GM21381 (cell line): ENCODE measurements around the gene JAML.

Source experiments
- ATAC-seq: cut with Tn5 transposase; IDR thresholded peaks from one replicate; pipeline ENCODE4 v1.9.1; 2021; ENCODE audit warnings: mild to moderate bottlenecking, moderate library complexity; ENCODE audit not compliant: unreplicated experiment

The JAML gene

DNA sequence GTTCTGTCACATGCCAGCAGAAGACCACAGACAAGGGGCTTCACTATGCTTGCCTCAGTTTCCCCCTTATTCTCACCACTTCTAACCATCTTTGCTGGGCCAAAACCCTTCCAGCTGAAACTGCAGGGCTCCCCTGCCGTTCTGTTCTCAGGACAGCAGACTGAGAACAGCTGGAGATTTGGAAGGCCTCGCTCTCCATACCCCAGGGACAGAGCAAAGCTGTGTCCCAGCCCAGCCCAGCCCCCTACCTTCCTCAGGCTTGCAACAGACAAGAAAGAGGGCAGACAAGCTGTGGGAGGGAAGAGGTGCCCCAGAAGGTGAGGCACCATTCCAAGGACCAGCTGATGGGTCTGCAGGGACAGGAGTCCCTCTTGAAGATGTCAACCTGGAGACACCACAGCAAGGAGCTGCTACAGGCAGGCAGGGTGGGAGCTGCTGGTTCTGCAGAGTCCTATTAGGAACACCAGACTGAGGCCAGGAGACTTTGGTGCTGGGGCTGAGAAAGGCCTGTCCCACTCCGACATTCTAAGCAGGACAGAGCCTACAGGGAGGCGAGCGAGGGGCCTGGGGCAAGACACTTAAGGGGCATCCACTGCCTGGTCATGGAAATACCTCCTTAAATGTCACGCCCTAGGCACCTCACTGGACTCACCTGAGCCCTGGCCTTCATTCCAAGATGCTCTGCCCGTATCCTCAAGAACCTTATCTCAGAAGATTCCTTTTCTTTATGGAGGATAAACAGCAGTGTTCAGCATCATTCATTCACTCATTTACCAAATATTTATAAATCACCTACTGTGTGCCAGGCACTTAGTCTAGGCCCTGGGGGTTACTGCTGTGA lies 55.3 kb downstream of the JAML start:
- ATAC-seq, result no peak

DNA sequence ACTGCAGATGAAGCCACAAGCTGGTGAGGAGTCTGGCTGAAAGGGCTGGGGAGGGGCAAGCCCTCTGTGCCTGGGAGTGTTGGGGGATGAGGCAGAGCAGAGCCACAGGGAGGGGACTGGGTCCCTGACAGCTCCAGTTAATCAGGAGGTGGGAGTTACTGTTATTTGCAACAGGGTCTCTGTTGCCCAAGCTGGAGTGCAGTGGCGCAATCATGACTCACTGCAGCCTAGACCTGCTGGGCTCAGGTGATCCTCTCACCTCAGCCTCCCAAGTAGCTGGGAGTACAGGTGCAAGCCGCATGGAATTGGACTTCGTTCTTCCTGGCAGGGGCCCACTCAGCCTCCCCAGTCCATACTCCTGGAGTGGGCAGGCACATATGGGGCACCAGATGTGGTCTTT lies 56.1 kb downstream of the JAML start:
- no peak for ATAC-seq

DNA sequence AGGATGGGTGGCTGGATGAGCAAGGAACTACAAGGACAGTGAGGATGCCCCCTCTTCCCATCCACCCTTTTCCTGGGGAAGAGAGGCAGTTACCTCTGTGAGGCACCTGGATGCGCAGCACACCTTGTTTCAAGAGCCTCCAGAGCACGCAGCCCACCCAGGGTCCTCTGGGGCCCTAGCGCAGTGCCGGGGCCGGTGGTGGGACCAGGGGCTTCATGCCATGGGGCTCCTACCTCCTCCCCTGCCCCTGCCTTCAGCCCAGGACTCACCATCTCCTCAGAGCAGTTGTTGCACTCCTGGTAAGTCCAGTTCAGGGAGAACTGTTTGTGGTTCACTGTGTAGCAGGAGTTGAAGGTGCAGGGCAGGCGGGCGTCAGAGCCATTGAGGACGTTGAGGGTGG lies 56.5 kb downstream of the JAML start:
- no peak for ATAC-seq

DNA sequence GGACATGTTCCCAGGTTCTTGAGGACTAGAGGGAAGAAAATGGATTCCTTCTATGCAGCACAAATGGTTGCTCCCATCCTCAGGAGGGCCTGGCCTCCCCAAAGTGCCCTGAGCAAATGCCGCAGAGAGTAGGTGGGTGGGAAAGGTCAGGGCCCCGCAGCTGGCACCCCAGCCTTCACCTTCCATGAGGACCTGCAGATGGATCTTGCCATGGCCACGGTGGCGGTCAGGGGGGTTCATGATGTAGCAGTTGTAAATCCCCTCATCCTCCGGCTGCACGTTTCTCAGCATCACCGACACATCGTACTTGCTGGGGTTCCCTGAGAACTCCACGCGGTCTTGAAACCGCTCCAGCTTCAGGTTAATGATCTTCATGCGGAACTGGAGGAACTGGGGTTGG lies 56.9 kb downstream of the JAML start:
- no peak for ATAC-seq

DNA sequence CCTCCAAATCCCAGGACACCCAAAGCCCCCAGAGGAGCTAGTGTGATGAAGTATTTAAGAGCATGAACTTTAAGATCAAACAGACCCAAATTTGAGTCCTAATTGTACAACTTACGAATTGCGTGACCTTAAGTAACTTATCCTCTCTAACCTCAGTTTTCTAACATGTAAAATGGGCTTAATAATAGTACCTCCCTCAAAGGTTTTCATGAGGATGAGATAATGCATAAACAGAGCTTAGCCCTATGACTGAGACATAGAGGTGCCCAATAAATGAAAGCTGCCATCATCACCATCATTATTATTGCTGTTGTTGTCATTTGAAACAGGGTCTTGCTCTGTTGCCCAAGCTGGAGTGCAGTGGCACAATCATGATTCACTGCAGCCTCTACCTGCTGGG lies 57.6 kb downstream of the JAML start:
- ATAC-seq, result no peak

DNA sequence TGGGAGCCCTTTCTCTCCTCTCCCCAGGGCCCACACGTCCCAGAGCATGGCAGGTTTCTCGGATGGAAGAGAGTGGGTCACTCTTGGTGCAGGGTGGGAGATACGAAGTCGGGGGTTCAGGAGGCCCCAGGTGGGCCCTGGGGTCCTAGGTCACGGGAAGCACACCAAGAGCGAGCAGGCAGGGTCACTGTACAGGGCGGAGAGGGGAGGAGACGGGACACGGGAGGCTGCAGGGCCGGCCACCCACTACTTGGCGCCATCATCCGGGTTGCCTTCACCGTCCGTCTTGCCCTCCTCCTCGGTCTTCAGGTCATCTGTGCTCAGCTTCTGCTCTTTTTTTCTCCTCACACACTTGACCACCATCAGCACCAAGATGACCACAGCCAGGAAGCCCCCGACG lies 58.2 kb downstream of the JAML start:
- no peak for ATAC-seq

DNA sequence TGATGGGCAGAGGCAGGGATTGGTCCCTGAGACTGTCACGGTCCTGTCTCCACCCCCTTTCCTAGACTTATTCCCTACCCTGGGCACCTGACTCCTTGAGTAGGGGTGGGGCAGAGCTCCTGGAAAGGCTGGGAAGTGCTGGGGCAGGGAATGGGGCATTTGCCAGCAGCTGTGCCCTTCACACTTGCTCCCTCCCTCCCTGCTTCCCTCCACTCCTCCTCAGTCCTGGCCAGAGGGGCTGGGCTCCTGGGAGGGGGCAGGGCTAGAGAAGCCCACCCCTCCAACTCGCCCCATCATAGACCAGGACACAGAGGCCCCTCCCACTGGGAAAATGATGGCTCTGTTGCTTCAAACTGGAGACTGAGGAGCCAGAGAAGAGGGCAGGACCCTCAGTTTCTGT lies 59.9 kb downstream of the JAML start:
- ATAC-seq, result no peak

DNA sequence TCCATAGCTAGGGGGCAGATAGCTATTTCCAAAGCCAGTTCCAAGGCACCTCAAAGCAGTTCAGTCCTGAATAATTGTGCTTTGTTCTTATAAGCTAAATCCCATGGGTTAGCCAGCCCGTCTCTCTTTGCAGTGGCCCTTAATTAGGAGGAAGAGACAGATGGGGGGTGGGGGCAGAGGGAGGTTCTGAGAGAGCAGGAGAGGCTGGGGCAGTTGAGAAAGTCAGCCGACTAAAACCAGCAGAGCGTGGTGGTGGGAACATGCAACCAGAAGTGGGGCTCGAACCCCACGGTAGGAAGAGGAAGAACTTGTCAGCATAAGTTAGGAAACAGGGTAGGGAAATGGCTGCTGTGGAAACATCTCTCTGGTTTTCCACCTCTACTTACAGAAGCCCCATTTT lies 61.3 kb downstream of the JAML start:
- ATAC-seq, result no peak

DNA sequence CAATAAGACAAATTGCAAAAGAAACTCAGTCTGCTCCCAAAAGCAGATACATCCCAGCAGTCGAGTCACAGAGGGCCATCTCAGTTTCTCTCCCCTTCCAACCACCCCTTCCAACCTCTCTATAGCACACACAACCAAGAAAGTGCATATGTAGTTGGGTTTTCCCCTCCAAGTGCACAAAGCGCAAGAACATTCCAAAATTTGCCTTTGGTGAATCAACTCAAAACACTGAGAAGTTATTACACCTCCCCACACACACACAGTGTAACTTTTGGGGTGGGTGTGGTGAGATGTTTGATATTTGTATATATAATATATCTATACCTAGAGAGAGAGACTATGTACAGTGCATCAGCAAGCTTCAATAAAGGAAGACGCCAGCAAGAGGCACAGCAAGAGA lies 62.0 kb downstream of the JAML start:
- no peak for ATAC-seq

DNA sequence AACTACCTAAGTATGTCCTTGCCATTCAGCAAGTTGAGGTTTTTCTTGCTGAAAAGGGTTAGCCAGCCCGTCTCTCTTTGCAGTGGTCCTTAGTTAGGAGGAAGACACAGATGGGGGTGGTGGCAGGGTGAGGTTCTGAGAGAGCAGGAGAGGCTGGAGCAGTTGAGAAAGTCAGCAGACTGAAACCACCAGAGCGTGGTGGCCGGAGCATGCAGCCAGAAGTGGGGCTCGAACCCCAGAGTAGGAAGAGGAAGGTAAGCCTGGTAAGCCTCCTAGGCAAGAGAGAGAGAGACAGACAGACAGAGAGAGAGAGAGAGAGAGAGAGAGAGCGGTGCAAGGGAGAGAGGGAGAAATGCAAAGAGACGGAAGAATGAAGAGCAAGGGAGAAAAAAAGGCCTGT lies 63.0 kb downstream of the JAML start:
- no peak for ATAC-seq

DNA sequence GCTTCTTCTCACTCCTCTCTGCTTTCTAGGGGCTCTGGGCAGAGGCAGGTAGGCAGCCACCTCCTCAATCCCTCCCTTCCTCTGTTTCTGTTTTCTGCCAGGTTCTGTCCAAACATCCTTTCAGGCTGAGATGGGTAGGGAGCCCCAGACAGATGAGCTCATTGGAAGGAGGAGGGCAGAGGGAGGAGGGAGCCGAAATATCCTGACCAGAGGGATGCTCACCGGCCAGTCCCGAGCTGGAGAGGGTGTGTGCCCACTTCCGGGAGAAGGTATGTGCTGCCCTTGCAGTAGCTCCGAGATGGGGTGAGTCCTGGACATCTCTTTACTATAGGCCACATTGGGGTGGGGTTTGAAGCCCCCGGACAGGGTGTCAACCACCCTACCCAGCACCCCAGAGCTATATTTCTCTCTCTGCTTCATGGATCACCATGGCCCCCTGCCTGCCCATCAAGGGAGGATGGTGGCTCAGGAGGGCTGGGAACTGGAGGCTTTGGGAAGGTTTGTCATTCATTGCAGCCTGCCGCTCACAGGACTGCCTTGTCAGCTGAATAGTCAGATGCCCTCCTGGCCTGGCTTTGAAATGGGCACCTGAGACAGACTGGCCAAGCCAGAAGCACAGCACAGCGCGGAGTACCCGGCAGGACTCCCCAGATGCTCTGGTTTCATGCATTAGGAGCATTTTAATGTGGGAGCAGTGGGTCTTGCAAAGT lies 67.5 kb downstream of the JAML start:
- no peak for ATAC-seq

DNA sequence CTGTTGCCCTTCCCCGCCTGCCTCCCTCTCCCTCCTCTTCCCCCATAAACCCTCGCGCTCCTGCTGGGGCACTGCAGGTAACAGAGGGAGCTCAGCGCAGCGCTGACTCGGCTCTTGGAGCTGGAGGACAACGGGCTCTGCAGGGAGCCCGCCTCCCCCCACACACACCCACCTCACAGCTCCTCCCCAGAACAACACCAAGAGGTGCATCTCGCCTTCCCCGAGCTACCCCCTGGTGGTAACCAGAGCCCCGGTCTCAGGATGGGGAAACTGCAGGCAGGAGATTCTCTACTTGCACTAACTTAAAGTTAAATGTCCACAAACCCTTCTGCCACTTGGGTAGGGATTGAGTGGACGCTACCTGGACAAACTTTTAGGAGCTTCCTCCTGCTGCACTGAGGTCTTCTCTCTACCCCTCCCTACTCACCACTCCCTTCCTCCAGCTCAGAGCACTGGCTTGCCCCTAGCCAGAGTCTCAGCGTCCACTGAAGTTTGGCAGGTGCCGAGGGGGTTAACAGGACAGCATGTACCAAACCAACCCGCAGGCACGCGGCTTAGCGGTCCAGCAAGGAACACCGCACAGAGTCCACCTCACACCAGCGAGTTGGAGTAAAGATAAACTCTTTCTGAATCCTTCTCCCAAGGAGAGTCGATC lies 68.2 kb downstream of the JAML start:
- ATAC-seq, result no peak

DNA sequence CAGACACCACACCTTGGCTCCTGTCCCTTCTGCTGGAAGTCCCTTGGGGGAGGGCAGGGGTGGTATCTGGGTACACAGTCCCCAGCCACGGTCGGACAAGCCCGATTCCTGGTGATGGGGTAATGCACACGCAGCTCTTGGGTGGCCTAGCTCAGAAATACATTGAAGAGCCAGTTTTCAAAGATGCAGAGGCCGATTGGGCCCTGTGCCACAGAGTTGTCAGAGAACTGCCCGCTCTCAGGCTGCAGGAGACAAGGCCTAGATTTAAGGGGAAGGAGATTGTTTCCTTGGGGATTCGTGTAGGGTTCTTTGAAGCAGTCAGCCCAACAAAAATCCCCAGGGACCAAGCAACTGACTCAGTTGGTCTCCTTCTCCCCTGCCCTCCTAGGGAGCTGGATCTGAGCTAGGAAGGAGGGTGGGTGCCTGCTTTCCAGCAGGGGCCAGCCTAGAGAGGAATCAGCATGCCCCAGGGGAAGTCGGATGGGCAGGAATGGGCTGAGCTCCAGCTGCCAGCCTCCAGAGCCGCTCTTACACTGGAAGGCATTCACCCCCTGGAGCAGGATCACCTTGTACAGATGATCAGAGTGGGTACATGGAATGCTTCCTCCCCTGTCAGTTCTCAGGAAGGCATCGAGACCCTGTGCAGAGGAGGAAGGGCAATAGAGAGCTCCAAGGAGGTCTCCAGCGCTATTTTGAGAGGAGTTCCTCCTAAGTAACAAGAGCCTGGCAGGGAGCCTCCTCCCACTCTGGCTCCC lies 68.9 kb downstream of the JAML start:
- no peak for ATAC-seq

DNA sequence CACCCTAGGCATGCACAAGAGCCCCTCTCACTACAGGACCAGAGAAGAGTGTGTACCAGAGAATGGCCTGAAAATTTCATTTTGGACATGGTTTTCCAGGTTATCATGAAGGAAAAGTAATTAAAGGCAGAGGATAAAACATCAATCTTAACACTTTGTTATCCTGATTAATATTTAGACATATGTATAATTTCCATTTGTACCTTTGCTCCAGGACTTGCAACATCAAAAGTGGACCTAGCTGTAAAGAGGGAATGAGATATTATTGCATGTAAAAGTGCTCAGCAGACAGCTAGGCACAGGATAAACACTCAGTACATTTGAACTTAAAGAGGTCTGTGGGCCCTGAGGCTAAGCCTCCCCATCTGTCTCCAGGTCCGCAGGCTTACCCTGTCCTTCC lies 70.2 kb downstream of the JAML start:
- no peak for ATAC-seq

DNA sequence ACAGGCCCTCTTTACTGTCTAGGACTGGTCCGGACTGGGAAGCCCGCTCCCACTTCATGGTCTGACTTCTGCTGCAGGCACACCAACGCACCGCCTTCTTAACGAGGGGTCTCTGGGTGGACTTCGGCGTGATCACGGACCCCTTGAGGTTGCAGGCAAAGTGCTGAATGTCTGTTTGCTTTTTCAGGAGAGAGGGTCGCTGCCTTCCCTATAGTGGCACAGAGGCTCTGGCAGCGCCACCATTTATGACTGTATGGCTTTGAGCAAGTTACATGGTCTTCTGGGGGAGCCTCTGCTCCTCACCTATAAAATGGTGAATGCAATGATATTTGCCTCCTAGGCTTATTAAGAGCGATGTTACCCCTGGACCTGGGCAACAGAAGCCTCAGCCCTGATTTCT lies 70.8 kb downstream of the JAML start:
- ATAC-seq, result no peak

DNA sequence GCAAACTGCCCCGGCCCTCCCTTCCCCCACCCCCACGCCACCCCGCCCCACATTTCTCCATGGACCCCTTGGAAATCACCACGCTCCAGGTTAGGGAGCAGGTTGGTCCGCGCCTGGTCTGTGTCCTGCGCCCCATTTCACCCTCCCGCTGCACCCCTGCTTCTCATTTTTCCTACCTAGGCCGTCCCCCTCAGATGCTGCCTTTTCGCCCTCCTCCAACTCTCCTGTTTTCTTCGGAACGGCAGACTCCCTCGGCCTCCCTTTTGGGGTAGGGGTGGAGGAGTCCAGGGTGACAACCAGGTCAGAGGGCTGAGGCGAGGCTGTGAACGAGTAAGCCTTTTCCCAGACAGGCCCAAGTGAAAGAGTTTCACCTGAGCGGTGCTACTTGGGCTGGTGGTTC lies 71.3 kb downstream of the JAML start:
- no peak for ATAC-seq

DNA sequence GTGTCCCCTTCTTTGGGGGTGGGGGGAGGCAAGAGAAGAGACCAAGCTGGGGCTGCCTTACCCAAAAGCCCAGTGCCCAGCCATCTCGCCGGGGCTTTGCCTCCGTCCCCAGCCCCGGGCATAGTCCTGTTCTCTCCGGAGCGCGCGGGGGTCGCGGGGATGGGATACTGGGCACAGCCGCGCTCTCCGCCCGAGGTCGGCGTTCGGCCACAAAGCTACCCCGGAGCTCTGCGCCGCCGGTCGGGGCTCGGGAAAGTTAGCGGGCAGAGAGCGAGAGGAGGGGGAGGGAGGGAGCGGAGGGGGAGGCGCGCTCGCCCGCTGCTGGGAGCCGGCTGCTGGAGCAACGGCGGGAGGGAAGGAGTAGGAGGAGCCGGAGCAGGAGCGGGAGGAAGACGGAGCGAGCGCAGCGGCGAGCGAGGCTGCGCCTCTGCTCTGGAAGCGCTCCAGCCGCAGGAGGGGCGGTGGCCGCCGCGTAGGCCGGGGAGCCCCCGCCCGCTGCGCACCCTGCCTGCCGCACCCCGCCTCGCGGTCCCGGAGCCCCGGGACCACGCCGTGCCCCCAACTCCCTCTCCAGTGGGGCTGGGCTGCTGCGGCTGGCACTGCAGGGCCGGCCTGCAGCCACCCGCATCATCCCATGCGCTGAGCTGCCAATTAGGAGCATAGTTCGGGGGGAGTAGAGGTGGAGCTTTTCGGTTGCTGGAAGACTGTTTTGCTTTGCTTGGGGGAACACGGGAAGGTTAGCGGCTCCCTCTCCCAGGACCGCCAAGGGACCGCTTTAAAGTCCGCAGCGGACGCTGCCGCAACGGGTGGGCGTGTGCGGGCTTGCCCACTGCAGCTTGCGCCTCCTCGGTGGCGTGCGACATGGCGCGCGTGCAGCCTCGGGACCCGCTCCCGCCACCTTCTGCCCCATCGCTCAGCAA lies 72.0 kb downstream of the JAML start, which contains the start of gene SCN4B:
SCN4B (minus strand) TSS at position 272 of the 920 bp plus-strand sequence; CDS start at position 122, 150 bp downstream.
- ATAC-seq, result no peak

DNA sequence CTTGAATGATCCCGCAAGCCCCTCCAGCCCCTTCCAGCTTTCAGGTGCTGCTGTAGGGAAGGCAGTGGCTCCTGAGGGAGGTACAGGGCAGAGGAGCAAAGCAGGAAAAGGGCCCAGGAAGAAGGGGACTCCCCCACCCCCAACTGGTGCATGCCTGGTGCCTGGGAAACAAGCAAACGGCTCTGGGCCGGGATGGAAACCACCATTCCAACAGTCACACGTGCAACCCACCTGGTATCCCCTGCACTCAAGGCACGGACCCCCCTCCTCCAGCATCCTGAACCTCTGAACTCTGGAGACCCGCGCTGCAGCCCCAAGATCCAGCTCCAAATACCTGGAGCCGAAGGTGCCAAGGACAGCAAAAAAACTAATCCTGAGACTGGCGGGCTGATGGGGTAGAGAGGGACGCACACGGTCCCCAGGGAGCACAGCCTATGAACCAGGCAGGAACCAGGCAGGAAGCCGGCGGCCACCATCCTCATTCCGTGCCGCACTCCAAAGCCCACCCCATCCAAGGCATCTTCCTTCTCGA lies 72.7 kb downstream of the JAML start:
- ATAC-seq, result no peak

DNA sequence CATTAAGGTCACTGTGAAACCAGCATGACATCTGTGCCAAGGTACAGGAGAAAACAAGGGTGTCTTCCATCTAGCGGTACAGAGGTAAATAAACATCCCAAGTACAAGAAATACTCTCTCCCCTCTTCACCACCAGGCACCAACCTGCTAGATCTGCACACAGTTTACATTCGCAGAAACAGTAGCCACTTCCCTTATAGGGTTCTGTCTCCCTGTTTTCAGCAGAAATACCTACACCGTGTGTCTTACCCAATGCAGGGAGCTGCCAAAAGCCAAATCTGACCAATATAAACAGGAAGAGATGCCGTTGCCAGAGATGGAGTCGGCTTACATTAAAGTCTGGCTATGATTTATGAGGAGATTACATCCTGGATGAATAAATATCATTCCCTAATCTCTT lies 73.4 kb downstream of the JAML start:
- ATAC-seq, result no peak

DNA sequence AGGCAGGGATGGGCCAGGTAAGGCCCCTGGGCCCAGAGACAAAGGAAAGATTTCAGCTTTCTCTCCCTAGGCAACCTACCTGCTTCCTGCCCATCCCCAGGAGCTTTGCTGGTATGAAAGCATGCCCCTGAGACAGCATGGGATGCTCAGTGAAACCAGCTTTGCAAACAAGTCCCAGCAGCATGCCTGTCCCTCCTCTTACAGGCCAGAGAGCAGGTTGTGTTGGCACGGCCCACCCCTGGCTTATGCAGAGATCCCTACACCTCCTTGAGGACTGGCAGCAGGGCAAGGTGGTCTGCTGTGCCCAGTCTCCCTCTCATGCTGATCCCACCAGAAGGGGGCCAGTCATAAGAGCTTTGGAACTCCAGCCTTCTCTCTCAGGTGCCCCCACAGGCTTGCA lies 75.3 kb downstream of the JAML start:
- ATAC-seq, result no peak
